ENCODE results near the gene CGB2. TPM values are rescaled to one million over a fixed set of nuclear protein-coding genes. Genes with fewer than 3 reads are reported as not detected.
"Not testable (repeated sequence)": the region's sequence is repeated elsewhere in the genome, so short reads cannot be mapped to it uniquely, and the experiment has no call there.

The CGB2 gene
- total and polyA plus RNA-seq, 4 donors = 0.58 TPM; not detected in 3

DNA sequence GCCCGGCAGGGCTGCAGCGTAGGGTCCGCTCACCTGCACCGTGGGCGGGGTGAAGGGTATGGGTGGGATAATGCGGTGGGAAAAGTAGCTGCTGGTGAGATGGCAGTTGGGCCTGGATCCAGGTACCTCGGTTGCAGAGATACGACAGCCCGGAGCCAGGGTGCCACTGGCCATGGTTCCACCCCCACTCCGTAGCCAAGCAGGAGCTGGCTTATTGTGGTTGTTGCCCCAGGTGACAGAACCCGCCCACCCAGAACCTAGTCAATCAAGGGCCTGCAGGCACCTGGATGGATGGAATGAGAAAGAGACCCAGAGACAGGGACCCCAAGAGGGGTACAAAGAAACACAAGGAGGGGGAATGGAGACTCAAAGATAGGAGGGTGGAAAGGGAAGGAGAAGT, 11.3 kb upstream of the CGB2 start:
- DNase-seq (no peak), ATAC-seq (ENCODE audit: insufficient read depth, low FRiP score) (no peak)
- peaks cover 0 to 30% (median 15%) of the 10 kb centered on the region in 3 donors for H3K27me3 ChIP-seq (ENCODE audit: control insufficient read depth in 3 of 3, insufficient read depth in 3 of 3, low read length in 2 of 3)
- no peak overlapping the region for H3K27ac ChIP-seq (ENCODE audit: low read depth in 1 of 2, low read length in 1 of 2)
- peaks cover 0 to 10% (median 2%) of the 10 kb centered on the region in 4 donors for H3K36me3 ChIP-seq (ENCODE audit: control insufficient read depth in 4 of 4, insufficient read depth in 4 of 4, low read length in 4 of 4)
- TF ChIP-seq, protein P1, sequence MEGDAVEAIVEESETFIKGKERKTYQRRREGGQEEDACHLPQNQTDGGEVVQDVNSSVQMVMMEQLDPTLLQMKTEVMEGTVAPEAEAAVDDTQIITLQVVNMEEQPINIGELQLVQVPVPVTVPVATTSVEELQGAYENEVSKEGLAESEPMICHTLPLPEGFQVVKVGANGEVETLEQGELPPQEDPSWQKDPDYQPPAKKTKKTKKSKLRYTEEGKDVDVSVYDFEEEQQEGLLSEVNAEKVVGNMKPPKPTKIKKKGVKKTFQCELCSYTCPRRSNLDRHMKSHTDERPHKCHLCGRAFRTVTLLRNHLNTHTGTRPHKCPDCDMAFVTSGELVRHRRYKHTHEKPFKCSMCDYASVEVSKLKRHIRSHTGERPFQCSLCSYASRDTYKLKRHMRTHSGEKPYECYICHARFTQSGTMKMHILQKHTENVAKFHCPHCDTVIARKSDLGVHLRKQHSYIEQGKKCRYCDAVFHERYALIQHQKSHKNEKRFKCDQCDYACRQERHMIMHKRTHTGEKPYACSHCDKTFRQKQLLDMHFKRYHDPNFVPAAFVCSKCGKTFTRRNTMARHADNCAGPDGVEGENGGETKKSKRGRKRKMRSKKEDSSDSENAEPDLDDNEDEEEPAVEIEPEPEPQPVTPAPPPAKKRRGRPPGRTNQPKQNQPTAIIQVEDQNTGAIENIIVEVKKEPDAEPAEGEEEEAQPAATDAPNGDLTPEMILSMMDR (IDR thresholded peaks at IDR 0.05; ENCODE audit: control extremely low read depth, extremely low read depth) = no peak
- no peak overlapping the region for H3K9ac ChIP-seq (ENCODE audit: insufficient read depth in 1 of 2, low read length in 2 of 2)
- H3K4me3 ChIP-seq = no peak overlapping the region
- H3K9me3 ChIP-seq (ENCODE audit: control insufficient read depth in 4 of 4, insufficient read depth in 3 of 4, low read length in 3 of 4) = no peaks in the 10 kb centered on the region
- 78 to 79% methylated on average over 11 of the region's 11 CpGs for WGBS, 2 donors
- peaks cover 0 to 19% (median 4%) of the 10 kb centered on the region in 5 donors for H3K4me1 ChIP-seq (ENCODE audit: control insufficient read depth in 5 of 5, insufficient read depth in 5 of 5, low read length in 5 of 5)

DNA sequence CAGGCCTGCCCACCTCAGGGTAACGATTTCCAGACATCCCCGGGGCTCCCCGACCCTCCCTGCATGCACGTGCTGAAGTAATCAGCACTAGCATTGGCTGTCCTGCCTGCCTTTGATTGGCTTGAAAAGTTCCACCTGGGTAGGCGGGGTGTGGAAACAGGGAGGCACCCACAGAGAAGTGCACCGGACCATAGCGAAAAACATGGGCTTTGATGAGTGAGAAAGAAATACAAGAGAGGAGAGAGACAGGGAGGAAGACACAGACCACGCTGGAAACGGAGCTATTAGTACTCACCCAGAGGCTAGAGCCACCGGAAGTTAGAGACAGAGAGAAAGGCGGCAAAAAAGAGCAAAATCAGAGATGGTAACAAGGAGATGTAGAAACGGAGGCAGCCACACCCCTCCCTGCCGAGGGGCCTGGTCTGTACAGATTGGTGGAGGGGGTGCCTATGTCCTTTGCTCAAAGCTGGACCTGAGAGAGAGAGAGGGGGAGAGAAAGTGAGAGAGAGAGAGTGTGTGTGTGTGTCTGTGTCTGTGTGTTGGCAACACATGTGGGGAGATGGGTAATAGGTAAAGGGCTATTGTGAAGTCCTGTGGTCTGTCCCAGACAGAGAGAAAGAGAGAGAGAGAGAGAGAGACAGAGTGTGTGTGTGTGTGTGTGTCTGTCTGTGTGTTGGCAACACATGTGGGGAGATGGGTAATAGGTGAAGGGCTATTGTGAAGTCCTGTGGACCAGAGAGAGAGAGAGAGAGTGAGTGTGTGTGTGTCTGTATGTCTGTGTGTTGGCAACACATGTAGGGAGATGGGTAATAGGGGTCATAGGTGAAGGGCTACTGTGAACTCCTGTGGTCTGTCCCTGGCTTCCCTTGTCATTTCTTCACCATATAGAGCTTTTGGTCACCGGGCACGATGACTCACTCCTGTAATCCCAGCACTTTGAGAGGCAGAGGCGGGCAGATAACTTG, 10.5 kb upstream of the CGB2 start:
- WGBS, 2 donors = 44 to 53% methylated on average over 16 of the region's 16 CpGs
- no peaks in the 10 kb centered on the region for H3K9me3 ChIP-seq (ENCODE audit: control insufficient read depth in 4 of 4, insufficient read depth in 3 of 4, low read length in 3 of 4)
- H3K27me3 ChIP-seq (ENCODE audit: control insufficient read depth in 3 of 3, insufficient read depth in 3 of 3, low read length in 2 of 3) = peaks cover 0 to 30% (median 15%) of the 10 kb centered on the region in 3 donors
- H3K4me3 ChIP-seq = no peak overlapping the region
- peaks cover 0 to 1% (median 0%) of the 10 kb centered on the region in 4 donors for H3K36me3 ChIP-seq (ENCODE audit: control insufficient read depth in 4 of 4, insufficient read depth in 4 of 4, low read length in 4 of 4)
- no peak for ATAC-seq (ENCODE audit: insufficient read depth, low FRiP score)
- TF ChIP-seq, protein P1 (IDR thresholded peaks at IDR 0.05; ENCODE audit: control extremely low read depth, extremely low read depth) = no peak
- no peak overlapping the region for H3K9ac ChIP-seq (ENCODE audit: insufficient read depth in 1 of 2, low read length in 2 of 2)
- no peak for DNase-seq
- no peak overlapping the region for H3K27ac ChIP-seq (ENCODE audit: low read depth in 1 of 2, low read length in 1 of 2)
- H3K4me1 ChIP-seq (ENCODE audit: control insufficient read depth in 5 of 5, insufficient read depth in 5 of 5, low read length in 5 of 5) = peaks cover 0 to 19% (median 4%) of the 10 kb centered on the region in 5 donors

DNA sequence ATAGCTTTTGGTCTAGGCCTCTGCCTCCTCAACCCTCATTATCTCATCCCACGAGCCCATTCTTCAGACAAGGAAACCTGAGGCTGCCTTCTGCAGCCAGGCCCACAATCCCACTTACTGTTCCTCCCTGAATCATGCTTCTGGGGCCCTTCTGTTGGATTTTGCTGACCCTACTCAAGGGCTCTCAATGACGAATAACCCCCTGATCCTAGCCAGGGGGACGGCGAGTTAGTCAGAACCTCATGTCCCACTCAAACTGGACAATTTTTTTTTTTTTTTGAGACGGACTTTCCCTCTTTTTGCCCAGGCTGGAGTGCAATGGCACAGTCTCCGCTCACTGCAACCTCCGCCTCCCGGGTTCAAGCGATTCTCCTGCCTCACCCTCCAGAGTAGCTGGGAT, 9.6 kb upstream of the CGB2 start:
- H3K9ac ChIP-seq (ENCODE audit: insufficient read depth in 1 of 2, low read length in 2 of 2) = no peak overlapping the region
- peaks cover 0 to 19% (median 4%) of the 10 kb centered on the region in 5 donors for H3K4me1 ChIP-seq (ENCODE audit: control insufficient read depth in 5 of 5, insufficient read depth in 5 of 5, low read length in 5 of 5)
- ATAC-seq (ENCODE audit: insufficient read depth, low FRiP score) = no peak
- no peak overlapping the region for H3K27ac ChIP-seq (ENCODE audit: low read depth in 1 of 2, low read length in 1 of 2)
- no peak overlapping the region for H3K4me3 ChIP-seq
- H3K9me3 ChIP-seq (ENCODE audit: control insufficient read depth in 4 of 4, insufficient read depth in 3 of 4, low read length in 3 of 4) = no peaks in the 10 kb centered on the region
- H3K36me3 ChIP-seq (ENCODE audit: control insufficient read depth in 4 of 4, insufficient read depth in 4 of 4, low read length in 4 of 4) = no peaks in the 10 kb centered on the region
- 91 to 96% methylated on average over 9 of the region's 9 CpGs for WGBS, 2 donors
- no peak for DNase-seq
- TF ChIP-seq, protein P1 (IDR thresholded peaks at IDR 0.05; ENCODE audit: control extremely low read depth, extremely low read depth) = no peak
- peaks cover 0 to 30% (median 15%) of the 10 kb centered on the region in 3 donors for H3K27me3 ChIP-seq (ENCODE audit: control insufficient read depth in 3 of 3, insufficient read depth in 3 of 3, low read length in 2 of 3)

DNA sequence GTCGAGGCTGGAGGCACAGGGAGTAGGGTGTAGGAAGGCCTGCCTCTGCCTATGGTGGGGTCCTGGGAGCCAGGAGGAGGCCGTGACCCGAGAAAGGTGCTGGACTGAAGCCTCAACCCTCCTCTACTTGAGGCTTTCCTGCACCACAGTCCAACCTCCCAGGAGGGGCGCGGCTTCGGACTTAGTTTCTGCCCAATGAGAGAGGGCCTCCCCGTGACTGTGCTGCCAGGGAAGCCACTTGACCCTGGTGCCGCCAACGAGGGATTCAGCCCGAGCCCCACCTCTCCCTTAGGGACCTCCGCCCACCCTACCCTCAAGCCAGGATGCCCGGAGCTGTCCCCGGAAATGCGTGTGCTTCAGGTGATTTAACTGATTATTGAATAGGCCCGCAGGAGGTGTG, 7.5 kb upstream of the CGB2 start, which contains the start of gene CGB3:
Gene CGB3 (minus strand): TSS at position 101 of the 400 bp plus-strand sequence. CDS start 362 bp downstream, outside the sequence.
- ATAC-seq (ENCODE audit: insufficient read depth, low FRiP score); H3K9me3 ChIP-seq (ENCODE audit: control insufficient read depth in 4 of 4, insufficient read depth in 3 of 4, low read length in 3 of 4); H3K4me3 ChIP-seq; DNase-seq; H3K9ac ChIP-seq (ENCODE audit: insufficient read depth in 1 of 2, low read length in 2 of 2); H3K36me3 ChIP-seq (ENCODE audit: control insufficient read depth in 4 of 4, insufficient read depth in 4 of 4, low read length in 4 of 4); H3K4me1 ChIP-seq (ENCODE audit: control insufficient read depth in 5 of 5, insufficient read depth in 5 of 5, low read length in 5 of 5); H3K27ac ChIP-seq (ENCODE audit: low read depth in 1 of 2, low read length in 1 of 2): not testable (repeated sequence)
- peaks cover 0 to 20% (median 12%) of the 10 kb centered on the region in 3 donors for H3K27me3 ChIP-seq (ENCODE audit: control insufficient read depth in 3 of 3, insufficient read depth in 3 of 3, low read length in 2 of 3)
- WGBS, 2 donors = 64 to 74% methylated on average over 10 to 13 of the region's 15 CpGs

DNA sequence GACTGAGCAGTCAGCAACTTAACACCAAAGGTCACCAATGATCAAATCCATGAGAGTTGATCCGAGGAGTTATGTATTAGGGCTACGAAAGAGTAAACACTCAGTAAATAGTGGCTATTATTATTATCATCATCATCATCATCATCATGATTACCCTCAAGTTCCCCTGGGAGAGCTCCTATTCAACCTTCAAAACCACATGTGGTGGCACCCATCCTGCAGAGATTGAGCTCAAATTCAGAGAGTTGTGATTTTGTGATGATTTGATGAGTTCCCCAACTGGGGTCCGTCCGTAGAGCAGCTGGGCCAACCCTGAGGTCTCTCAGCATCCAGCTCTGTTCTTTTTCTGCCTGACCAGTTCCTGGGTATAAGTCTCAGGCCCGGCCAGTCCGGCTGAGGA, 6.6 kb upstream of the CGB2 start:
- H3K4me3 ChIP-seq; ATAC-seq (ENCODE audit: insufficient read depth, low FRiP score); DNase-seq; H3K4me1 ChIP-seq (ENCODE audit: control insufficient read depth in 5 of 5, insufficient read depth in 5 of 5, low read length in 5 of 5); H3K9me3 ChIP-seq (ENCODE audit: control insufficient read depth in 4 of 4, insufficient read depth in 3 of 4, low read length in 3 of 4); H3K9ac ChIP-seq (ENCODE audit: insufficient read depth in 1 of 2, low read length in 2 of 2); H3K27ac ChIP-seq (ENCODE audit: low read depth in 1 of 2, low read length in 1 of 2); H3K36me3 ChIP-seq (ENCODE audit: control insufficient read depth in 4 of 4, insufficient read depth in 4 of 4, low read length in 4 of 4): not testable (repeated sequence)
- WGBS, 2 donors = 81 to 90% methylated on average over 3 of the region's 6 CpGs
- H3K27me3 ChIP-seq (ENCODE audit: control insufficient read depth in 3 of 3, insufficient read depth in 3 of 3, low read length in 2 of 3) = peaks cover 0 to 15% (median 12%) of the 10 kb centered on the region in 3 donors

DNA sequence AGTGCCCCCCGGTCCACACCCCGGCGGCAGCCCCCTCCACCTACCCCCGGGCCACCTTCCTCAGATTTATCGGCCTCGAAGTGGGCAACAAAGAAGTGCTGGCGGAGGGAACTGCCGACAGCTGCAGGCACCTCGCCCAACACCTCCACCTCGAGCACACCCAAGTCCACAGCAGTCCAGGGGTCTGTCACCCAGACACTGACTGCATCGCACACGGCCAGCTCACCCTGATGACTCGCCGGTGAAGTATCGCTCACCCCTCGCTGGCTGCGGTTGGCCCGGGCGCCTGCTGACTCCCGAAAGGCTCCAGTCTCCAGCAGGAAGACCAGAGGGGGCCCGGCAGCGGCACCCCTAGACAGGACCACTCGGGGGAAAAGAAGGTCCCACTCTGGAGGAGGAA, 6.1 kb upstream of the CGB2 start:
- not testable (repeated sequence) for H3K36me3 ChIP-seq (ENCODE audit: control insufficient read depth in 4 of 4, insufficient read depth in 4 of 4, low read length in 4 of 4); H3K4me3 ChIP-seq; H3K9ac ChIP-seq (ENCODE audit: insufficient read depth in 1 of 2, low read length in 2 of 2); DNase-seq; H3K4me1 ChIP-seq (ENCODE audit: control insufficient read depth in 5 of 5, insufficient read depth in 5 of 5, low read length in 5 of 5); H3K27ac ChIP-seq (ENCODE audit: low read depth in 1 of 2, low read length in 1 of 2); ATAC-seq (ENCODE audit: insufficient read depth, low FRiP score); H3K9me3 ChIP-seq (ENCODE audit: control insufficient read depth in 4 of 4, insufficient read depth in 3 of 4, low read length in 3 of 4)
- peaks cover 0 to 11% (median 7%) of the 10 kb centered on the region in 3 donors for H3K27me3 ChIP-seq (ENCODE audit: control insufficient read depth in 3 of 3, insufficient read depth in 3 of 3, low read length in 2 of 3)
- 83 to 90% methylated on average over 21 to 23 of the region's 23 CpGs for whole genome bisulfite sequencing, 2 donors

Data from lung (tissue), 12 donors.